Suprapubic skin (tissue), 3 donors: ENCODE results near the gene FAM170B.

Experiments
- POLR2A ChIP-seq, 2 donors: fragments of 450-650 bp; IDR thresholded peaks; one replicate each; pipeline ENCODE4 v1.6.1; 2017; ENCODE audit warnings: antibody characterized with exemption in 2 of 2, mild to moderate bottlenecking in 2 of 2, moderate library complexity in 2 of 2
- TF ChIP-seq, protein P1 (sequence below), 2 donors: fragments of 200-600 bp in 1 of 2; fragments of 450-650 bp in 1 of 2; sonication (generic) in 1 of 2; IDR thresholded peaks; one replicate each; pipeline ENCODE4 v1.5.1; 2016 to 2019; ENCODE audit warnings: antibody characterized with exemption in 2 of 2, mild to moderate bottlenecking in 1 of 2, moderate library complexity in 1 of 2

DNA sequence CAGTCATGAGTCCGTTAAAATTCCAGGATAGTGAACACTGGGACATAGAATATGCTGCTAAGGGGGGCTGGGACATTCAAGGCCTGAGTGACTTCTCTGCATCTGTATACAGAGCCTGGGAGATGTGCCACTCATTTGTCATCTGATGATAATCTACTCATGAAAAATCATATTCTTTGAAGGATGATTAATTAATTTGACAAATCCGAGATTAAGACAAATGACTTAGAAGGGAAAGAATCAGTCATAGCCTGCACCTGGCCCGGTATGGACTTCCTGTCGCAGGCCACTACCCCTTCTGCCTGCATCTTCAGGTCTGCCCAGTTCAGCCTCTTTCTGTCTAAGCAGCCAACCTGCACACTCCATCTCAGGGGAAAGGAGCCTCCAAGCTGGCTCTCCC, 18.8 kb upstream of the FAM170B start:
- TF ChIP-seq, protein P1, sequence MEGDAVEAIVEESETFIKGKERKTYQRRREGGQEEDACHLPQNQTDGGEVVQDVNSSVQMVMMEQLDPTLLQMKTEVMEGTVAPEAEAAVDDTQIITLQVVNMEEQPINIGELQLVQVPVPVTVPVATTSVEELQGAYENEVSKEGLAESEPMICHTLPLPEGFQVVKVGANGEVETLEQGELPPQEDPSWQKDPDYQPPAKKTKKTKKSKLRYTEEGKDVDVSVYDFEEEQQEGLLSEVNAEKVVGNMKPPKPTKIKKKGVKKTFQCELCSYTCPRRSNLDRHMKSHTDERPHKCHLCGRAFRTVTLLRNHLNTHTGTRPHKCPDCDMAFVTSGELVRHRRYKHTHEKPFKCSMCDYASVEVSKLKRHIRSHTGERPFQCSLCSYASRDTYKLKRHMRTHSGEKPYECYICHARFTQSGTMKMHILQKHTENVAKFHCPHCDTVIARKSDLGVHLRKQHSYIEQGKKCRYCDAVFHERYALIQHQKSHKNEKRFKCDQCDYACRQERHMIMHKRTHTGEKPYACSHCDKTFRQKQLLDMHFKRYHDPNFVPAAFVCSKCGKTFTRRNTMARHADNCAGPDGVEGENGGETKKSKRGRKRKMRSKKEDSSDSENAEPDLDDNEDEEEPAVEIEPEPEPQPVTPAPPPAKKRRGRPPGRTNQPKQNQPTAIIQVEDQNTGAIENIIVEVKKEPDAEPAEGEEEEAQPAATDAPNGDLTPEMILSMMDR (IDR thresholded peaks at IDR 0.05) = no peak
- no peak for TF ChIP-seq POLR2A (IDR thresholded peaks at IDR 0.05)
